K562 (cell line): ENCODE measurements around the gene VWA1. TPM values are rescaled to one million over a fixed set of nuclear protein-coding genes. Genes with fewer than 3 reads are reported as not detected.

Source experiments
- ATAC-seq: fragments of 200-7000 bp; cut with Tn5 transposase; 3 replicates; pipeline ENCODE4 v1.9.1; 2020; ENCODE audit warnings: moderate library complexity
- BruUV-seq: library from RNA; stranded (reverse); fragments of 400-500 nt; replicated peaks from 2 replicates; lab custom pipeline; 2021; lab: Mats Ljungman, UMichigan
- CTCF ChIA-PET: fragments of 300-600 bp; formaldehyde crosslinking; extraction: SDS; loops from one replicate; lab custom pipeline; 2021; ENCODE audit warnings: low intra/inter-chr PET ratio; lab: Yijun Ruan, JAX
- POLR2A ChIA-PET: fragments of 300-600, 350-650 bp; sonication (Branson Sonifier 250); formaldehyde crosslinking; extraction: SDS; loops from one replicate; lab custom pipeline; 2021; ENCODE audit warnings: antibody characterized with exemption, inconsistent platforms; lab: Yijun Ruan, JAX
- DNase-seq, 4 experiments: peaks; one replicate each; pipeline versions ENCODE4 v3.0.0 to v3.0.0-alpha.2; 2011 to 2018; ENCODE audit warnings: low spot score in 3 of 4, mixed read lengths in 3 of 4; ENCODE audit errors: extremely low read depth in 1 of 4
- FAIRE-seq: peaks from 2 replicates; lab custom pipeline; 2011; peaks lifted over from hg19 to GRCh38; lab: Jason Lieb, UNC
- H2AFZ ChIP-seq: 2 replicates; pipeline ENCODE4 v1.6.0; 2011; ENCODE audit warnings: low read depth, low read length, control low read depth, inconsistent platforms
- H3K27ac ChIP-seq: fragments of 200-600 bp; 3 replicates; pipeline ENCODE4 v1.8.0; 2011; ENCODE audit warnings: low read depth, mild to moderate bottlenecking, control low read depth, inconsistent platforms, low read length, moderate library complexity, mixed read lengths; ENCODE audit errors: extremely low read depth
- H3K27me3 ChIP-seq, 2 experiments: fragments of 300-600 bp in 1 of 2; 2 replicates in 1 of 2; 3 replicates in 1 of 2; pipeline versions ENCODE4 v1.6.0 to v1.8.0; 2011; ENCODE audit warnings: inconsistent platforms in 2 of 2, low read length in 2 of 2, mild to moderate bottlenecking in 1 of 2, mixed read lengths in 1 of 2, moderate library complexity in 1 of 2; ENCODE audit not compliant: control insufficient read depth in 2 of 2, insufficient read depth in 2 of 2
- H3K36me3 ChIP-seq: fragments of 300-600 bp; 3 replicates; pipeline ENCODE4 v1.8.0; 2011; ENCODE audit warnings: mild to moderate bottlenecking, low read length, inconsistent platforms; ENCODE audit not compliant: control insufficient read depth, insufficient read depth
- H3K4me1 ChIP-seq, 2 experiments: fragments of 200-600 bp in 1 of 2; replicated peaks in 1 of 2; 2 replicates in 1 of 2; 3 replicates in 1 of 2; pipeline versions ENCODE4 v1.5.1 to v1.8.0; 2011; ENCODE audit warnings: inconsistent platforms in 2 of 2, low read length in 2 of 2, mild to moderate bottlenecking in 1 of 2, mixed read lengths in 1 of 2, moderate library complexity in 1 of 2; ENCODE audit not compliant: control insufficient read depth in 2 of 2, insufficient read depth in 2 of 2
- H3K4me2 ChIP-seq: 2 replicates; pipeline ENCODE4 v1.6.1; 2011; ENCODE audit warnings: low read length, control low read depth, inconsistent platforms, mixed read lengths; ENCODE audit not compliant: insufficient read depth
- H3K4me3 ChIP-seq: fragments of 200-600 bp; sonication (generic), shearing (Covaris generic); 2 replicates; pipeline ENCODE4 v1.5.1; 2016; ENCODE audit warnings: control low read depth, inconsistent platforms
- H3K79me2 ChIP-seq: fragments of 200-600 bp; 3 replicates; pipeline ENCODE4 v1.8.0; 2011; ENCODE audit warnings: low read length, inconsistent platforms; ENCODE audit not compliant: control insufficient read depth, insufficient read depth
- H3K9ac ChIP-seq, 2 experiments: 2 replicates each; pipeline versions ENCODE4 v1.6.0 to v1.6.1; 2011; ENCODE audit warnings: low read depth in 2 of 2, low read length in 2 of 2, control low read depth in 1 of 2, inconsistent platforms in 1 of 2, mild to moderate bottlenecking in 1 of 2, mixed read lengths in 1 of 2; ENCODE audit not compliant: insufficient read depth in 1 of 2
- H3K9me1 ChIP-seq: one replicate; pipeline ENCODE4 v1.6.0; 2011; ENCODE audit warnings: inconsistent platforms, mild to moderate bottlenecking, low read length, moderate library complexity; ENCODE audit not compliant: control insufficient read depth, insufficient read depth
- H3K9me3 ChIP-seq: replicated peaks from 2 replicates; pipeline ENCODE4 v1.5.1; 2011; ENCODE audit warnings: low read depth, low read length, inconsistent platforms; ENCODE audit not compliant: control insufficient read depth, insufficient read depth
- H4K20me1 ChIP-seq: replicated peaks from 2 replicates; pipeline ENCODE4 v1.6.1; 2011; ENCODE audit warnings: low read length, inconsistent platforms, mixed read lengths; ENCODE audit not compliant: control insufficient read depth, insufficient read depth
- BRD9 ChIP-seq: fragments of 450-650 bp; IDR thresholded peaks from 2 replicates; pipeline ENCODE4 v1.6.1; 2018; ENCODE audit warnings: low read depth; ENCODE audit not compliant: partially characterized antibody
- GATAD2A ChIP-seq: fragments of 450-650 bp; IDR thresholded peaks from 2 replicates; pipeline ENCODE4 v1.6.1; 2017
- MED1 ChIP-seq: sonication (generic); formaldehyde crosslinking; IDR thresholded peaks from 2 replicates; pipeline ENCODE4 v1.8.1; 2023; ENCODE audit warnings: missing genetic modification reagents, borderline replicate concordance
- SRF ChIP-seq, 2 experiments: fragments of 250-450, 450-650 bp in 1 of 2; sonication (Bioruptor Pico) in 1 of 2; sonication (generic) in 1 of 2; formaldehyde crosslinking; IDR thresholded peaks; 2 replicates each; pipeline versions ENCODE4 v1.5.0 to v1.5.1; 2020 to 2022; ENCODE audit warnings: mild to moderate bottlenecking in 1 of 2, missing genetic modification reagents in 1 of 2
- THRAP3 ChIP-seq: fragments of 450-650 bp; IDR thresholded peaks from 2 replicates; pipeline ENCODE4 v1.6.1; 2016; ENCODE audit warnings: mild to moderate bottlenecking, inconsistent platforms, borderline replicate concordance
- TRIM28 ChIP-seq: fragments of 450-650 bp; IDR thresholded peaks from 2 replicates; pipeline ENCODE4 v1.6.1; 2017
- USF1 ChIP-seq: sonication (generic); formaldehyde crosslinking; IDR thresholded peaks from 2 replicates; pipeline ENCODE4 v1.9.0; 2022; ENCODE audit warnings: mild to moderate bottlenecking, missing genetic modification reagents
- WGBS: fragments of 100-300 bp; shearing (Covaris generic); methylation state at CpG from one replicate; pipeline ENCODE4 v1.1.6; 2016; ENCODE audit warnings: low coverage, mixed read lengths; ENCODE audit not compliant: insufficient coverage; ENCODE audit errors: missing lambda C conversion rate; 5-methylcytosine and 5-hydroxymethylcytosine counted together
- in situ Hi-C: fragments of 300-500 bp; cut with MboI; formaldehyde crosslinking; loops from 4 replicates; pipeline ENCODE4 v1.15.0; 2018; ENCODE audit warnings: inconsistent platforms, mixed read lengths
- intact Hi-C: fragments of 100-400 bp; cut with micrococcal nuclease; formaldehyde crosslinking; loops from 2 replicates; pipeline ENCODE4 v1.14.2; 2022
- polyA plus RNA-seq, 8 experiments: library from polyadenylated mRNA; depleted of rRNA in 4 of 8; stranded (reverse) in 5 of 8; unstranded in 3 of 8; fragments of >200 nt; fragmentation: Nextera tagmentation in 2 of 8; fragmentation: Illumina TruSeq in 1 of 8; extraction: Ambion mirVana in 2 of 8; extraction: Trizol in 1 of 8; gene quantifications; 2 replicates each; pipeline versions ENCODE4 v1.2.1 to v1.2.3, GENCODE V29; 2011 to 2014; ENCODE audit warnings: inconsistent platforms in 1 of 8, missing spikeins in 1 of 8
- total RNA-seq, 7 experiments: library from RNA; depleted of rRNA in 6 of 7; stranded (reverse); fragments of >200 nt in 6 of 7; fragmentation: Illumina TruSeq in 2 of 7; extraction: Trizol in 2 of 7; gene quantifications; 2 replicates each; pipeline versions ENCODE4 v1.2.1 to v1.2.3, GENCODE V29; 2011 to 2021; ENCODE audit warnings: low replicate concordance in 1 of 7
- TF ChIP-seq, protein P1 (sequence below), 2 experiments: fragments of 450-650 bp in 1 of 2; IDR thresholded peaks; 2 replicates each; pipeline ENCODE4 v1.6.1; 2011 to 2017; ENCODE audit warnings: low read depth in 2 of 2, antibody characterized with exemption in 1 of 2, borderline replicate concordance in 1 of 2, low read length in 1 of 2, mild to moderate bottlenecking in 1 of 2, mixed read lengths in 1 of 2; ENCODE audit not compliant: control insufficient read depth in 1 of 2

The VWA1 gene
- total and polyA plus RNA-seq, 9 of the 15 experiments (the other 6 are each of a cell fraction or from before 2014, with no cell fraction given) = 0.01 to 6.4 (median 0.85) TPM

GRCh38 chr1:1434131-1434823 lies 1.2 kb upstream of the VWA1 start:
- Histone ChIP-seq H3K27me3 (no peaks in the 10 kb centered on the region), H3K4me3 (no peak overlapping the region), H3K9me3 (no peaks in the 10 kb centered on the region), H3K36me3 (no peaks in the 10 kb centered on the region), H3K4me1 (peaks cover 45 to 96% of the 10 kb centered on the region in 2 experiments), H3K9me1 (no peaks in the 10 kb centered on the region), H3K79me2 (no peaks in the 10 kb centered on the region; the same call in 2 of the 3 replicates), H3K27ac (peak overlapping the region; percentile 57; the same call in 1 of the 3 replicates), H2AFZ (peak overlapping the region; percentile 60; the same call in 1 of the 2 replicates), H4K20me1 (no peaks in the 10 kb centered on the region), H3K4me2 (peak overlapping the region; percentile 85; the same call in 1 of the 2 replicates), H3K9ac (peak overlapping the region; percentile 34 to 90; a peak in 3 of 4 replicates)
- no TSS peak for BruUV-seq
- in situ Hi-C loops (no loop called here), intact Hi-C loops (no loop called here)
- TF ChIP-seq, protein P1, sequence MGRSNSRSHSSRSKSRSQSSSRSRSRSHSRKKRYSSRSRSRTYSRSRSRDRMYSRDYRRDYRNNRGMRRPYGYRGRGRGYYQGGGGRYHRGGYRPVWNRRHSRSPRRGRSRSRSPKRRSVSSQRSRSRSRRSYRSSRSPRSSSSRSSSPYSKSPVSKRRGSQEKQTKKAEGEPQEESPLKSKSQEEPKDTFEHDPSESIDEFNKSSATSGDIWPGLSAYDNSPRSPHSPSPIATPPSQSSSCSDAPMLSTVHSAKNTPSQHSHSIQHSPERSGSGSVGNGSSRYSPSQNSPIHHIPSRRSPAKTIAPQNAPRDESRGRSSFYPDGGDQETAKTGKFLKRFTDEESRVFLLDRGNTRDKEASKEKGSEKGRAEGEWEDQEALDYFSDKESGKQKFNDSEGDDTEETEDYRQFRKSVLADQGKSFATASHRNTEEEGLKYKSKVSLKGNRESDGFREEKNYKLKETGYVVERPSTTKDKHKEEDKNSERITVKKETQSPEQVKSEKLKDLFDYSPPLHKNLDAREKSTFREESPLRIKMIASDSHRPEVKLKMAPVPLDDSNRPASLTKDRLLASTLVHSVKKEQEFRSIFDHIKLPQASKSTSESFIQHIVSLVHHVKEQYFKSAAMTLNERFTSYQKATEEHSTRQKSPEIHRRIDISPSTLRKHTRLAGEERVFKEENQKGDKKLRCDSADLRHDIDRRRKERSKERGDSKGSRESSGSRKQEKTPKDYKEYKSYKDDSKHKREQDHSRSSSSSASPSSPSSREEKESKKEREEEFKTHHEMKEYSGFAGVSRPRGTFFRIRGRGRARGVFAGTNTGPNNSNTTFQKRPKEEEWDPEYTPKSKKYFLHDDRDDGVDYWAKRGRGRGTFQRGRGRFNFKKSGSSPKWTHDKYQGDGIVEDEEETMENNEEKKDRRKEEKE (IDR thresholded peaks at IDR 0.05; ENCODE audit: borderline replicate concordance in 1 of 2, control insufficient read depth in 1 of 2, low read depth in 2 of 2, low read length in 1 of 2) = no peak
- TF ChIP-seq USF1 (no peak), BRD9 (no peak), TRIM28 (no peak), GATAD2A (no peak), SRF (CRISPR knock-in tag; IDR thresholded peaks at IDR 0.05) (0 out of 4 replicates have a peak, but pooled peaks of 1 of the 2 experiments have one; percentile 29), THRAP3 (0 out of 2 replicates have a peak, but pooled peaks have one; percentile 29), MED1 (0 out of 2 replicates have a peak, but pooled peaks have one; percentile 35)
- ChIA-PET CTCF (no interaction called here), POLR2A (interaction anchor here (0.6 to 1.0 kb wide), 3 partner anchors 36 to 59 kb away, joined by 3 to 5 read pairs (median 3); partner anchors contain the start of gene AURKAIP1)
- no peak for FAIRE-seq
- ATAC-seq = no peak
- DNase-seq = peak in 1 of 4 experiments; percentile 33
- 79% methylated on average over 25 of the region's 32 CpGs for WGBS
